GM12878 (cell line): Measurements from ENCODE around the gene MCOLN1. TPM values are rescaled to one million over a fixed set of nuclear protein-coding genes. Genes with fewer than 3 reads are reported as not detected.

Experiments used
- ATAC-seq: fragments of 200-7000 bp; cut with Tn5 transposase; 3 replicates; pipeline ENCODE4 v1.9.1; 2020; ENCODE audit warnings: mild to moderate bottlenecking, moderate library complexity
- BruUV-seq: library from RNA; stranded (reverse); fragments of 400-500 nt; replicated peaks from 2 replicates; lab custom pipeline; 2021; lab: Mats Ljungman, UMichigan
- CTCF ChIA-PET: fragments of 300-600 bp; sonication (Branson Sonifier 250); formaldehyde crosslinking; extraction: SDS; loops from one replicate; lab custom pipeline; 2021; ENCODE audit warnings: inconsistent platforms; lab: Yijun Ruan, JAX
- POLR2A ChIA-PET: fragments of 350-600 bp; formaldehyde crosslinking; extraction: SDS; loops from one replicate; lab custom pipeline; 2021; ENCODE audit warnings: inconsistent platforms; lab: Charles Lee
- RAD21 ChIA-PET: fragments of 300-600 bp; sonication (Branson Sonifier 250); formaldehyde crosslinking; loops from one replicate; lab custom pipeline; 2023; ENCODE audit warnings: antibody characterized with exemption; ENCODE audit not compliant: unreplicated experiment; lab: Charles Lee
- SMC1A ChIA-PET: fragments of 300-600 bp; sonication (Branson Sonifier 250); formaldehyde crosslinking; loops from one replicate; lab custom pipeline; 2023; ENCODE audit not compliant: unreplicated experiment, uncharacterized antibody; lab: Charles Lee
- DNase-seq: peaks from one replicate; pipeline ENCODE4 v3.0.0-alpha.2; 2011; ENCODE audit warnings: low read depth, low spot score
- FAIRE-seq: peaks from 3 replicates; lab custom pipeline; 2011; peaks lifted over from hg19 to GRCh38; lab: Jason Lieb, UNC
- H2AFZ ChIP-seq: 2 replicates; pipeline ENCODE4 v1.6.0; 2011; ENCODE audit warnings: low read depth, low read length, control low read depth; ENCODE audit not compliant: control insufficient read depth
- H3K27ac ChIP-seq: 2 replicates; pipeline ENCODE4 v1.5.1; 2011; ENCODE audit warnings: control low read depth; ENCODE audit not compliant: control insufficient read depth, insufficient read depth
- H3K27me3 ChIP-seq, 2 experiments: replicated peaks in 1 of 2; 2 replicates each; pipeline versions ENCODE4 v1.6.0 to v1.6.1; 2011; ENCODE audit warnings: low read length in 1 of 2; ENCODE audit not compliant: control insufficient read depth in 2 of 2, insufficient read depth in 2 of 2
- H3K36me3 ChIP-seq, 2 experiments: 2 replicates each; pipeline ENCODE4 v1.5.1; 2011; ENCODE audit warnings: low read length in 1 of 2; ENCODE audit not compliant: control insufficient read depth in 2 of 2, insufficient read depth in 2 of 2
- H3K4me1 ChIP-seq: 2 replicates; pipeline ENCODE4 v1.6.1; 2011; ENCODE audit warnings: mild to moderate bottlenecking, low read length, moderate library complexity, mixed read lengths; ENCODE audit not compliant: control insufficient read depth, insufficient read depth
- H3K4me2 ChIP-seq: 2 replicates; pipeline ENCODE4 v1.6.0; 2011; ENCODE audit warnings: control low read depth; ENCODE audit not compliant: control insufficient read depth, insufficient read depth
- H3K4me3 ChIP-seq: fragments of 200-600 bp; sonication (generic); 2 replicates; pipeline ENCODE4 v1.5.1; 2016
- H3K79me2 ChIP-seq: 2 replicates; pipeline ENCODE4 v1.6.0; 2011; ENCODE audit warnings: low read length; ENCODE audit not compliant: control insufficient read depth, insufficient read depth
- H3K9ac ChIP-seq: 2 replicates; pipeline ENCODE4 v1.8.0; 2011; ENCODE audit warnings: low read length, control low read depth, mixed read lengths; ENCODE audit not compliant: control insufficient read depth, insufficient read depth
- H3K9me3 ChIP-seq: replicated peaks from 3 replicates; pipeline ENCODE4 v1.5.1; 2011; ENCODE audit warnings: mild to moderate bottlenecking, low read length; ENCODE audit not compliant: control insufficient read depth, insufficient read depth
- H4K20me1 ChIP-seq: 2 replicates; pipeline ENCODE4 v1.6.0; 2011; ENCODE audit not compliant: control insufficient read depth, insufficient read depth
- HDAC2 ChIP-seq: fragments of 200-600 bp; sonication (generic); IDR thresholded peaks from 2 replicates; pipeline ENCODE4 v1.6.1; 2017
- PAX5 ChIP-seq: IDR thresholded peaks from 2 replicates; pipeline ENCODE4 v1.6.1; 2011; ENCODE audit warnings: low read depth, low read length, borderline replicate concordance
- SRF ChIP-seq, 2 experiments: IDR thresholded peaks; 2 replicates each; pipeline ENCODE4 v1.6.1; 2011; ENCODE audit warnings: low read depth in 2 of 2, low read length in 2 of 2, mild to moderate bottlenecking in 1 of 2, moderate library complexity in 1 of 2
- ZNF622 ChIP-seq: fragments of 450-650 bp; IDR thresholded peaks from 2 replicates; pipeline ENCODE4 v1.6.1; 2017; ENCODE audit warnings: mild to moderate bottlenecking, inconsistent platforms
- ZSCAN29 ChIP-seq: fragments of 450-650 bp; IDR thresholded peaks from 2 replicates; pipeline ENCODE4 v1.6.1; 2017; ENCODE audit warnings: mild to moderate bottlenecking, moderate library complexity
- WGBS: methylation state at CpG from one replicate; pipeline ENCODE4 v1.1.6; 2016; ENCODE audit warnings: low lambda C conversion rate; ENCODE audit not compliant: insufficient replicate concordance, insufficient coverage; ENCODE audit errors: missing lambda C conversion rate; 5-methylcytosine and 5-hydroxymethylcytosine counted together
- in situ Hi-C: fragments of 300-500 bp; cut with MboI; formaldehyde crosslinking; loops from 9 replicates; pipeline ENCODE4 v1.14.3; 2018; ENCODE audit warnings: mixed read lengths
- intact Hi-C: fragments of 100-400 bp; cut with micrococcal nuclease; formaldehyde crosslinking; loops from one replicate; pipeline ENCODE4 v1.14.2; 2022; ENCODE audit not compliant: unreplicated experiment
- polyA plus RNA-seq, 11 experiments: library from polyadenylated mRNA; depleted of rRNA in 4 of 11; unstranded in 6 of 11; stranded (reverse) in 5 of 11; fragments of >200 nt; fragmentation: Nextera tagmentation in 4 of 11; fragmentation: Illumina TruSeq in 1 of 11; extraction: Ambion mirVana in 4 of 11; extraction: Trizol in 1 of 11; gene quantifications; 1 replicate in 1 of 11; 2 replicates in 10 of 11; pipeline versions ENCODE4 v1.2.1 to v1.2.3, GENCODE V29; 2011 to 2016; ENCODE audit warnings: inconsistent platforms in 2 of 11, missing spikeins in 2 of 11, low read depth in 1 of 11
- total RNA-seq, 4 experiments: library from RNA; depleted of rRNA in 3 of 4; stranded (reverse); fragments of >200 nt in 3 of 4; fragmentation: Illumina TruSeq in 1 of 4; extraction: Trizol in 1 of 4; gene quantifications; 2 replicates each; pipeline versions ENCODE4 v1.2.1 to v1.2.3, GENCODE V29; 2013 to 2021
- TF ChIP-seq, protein P1 (sequence below): IDR thresholded peaks from 2 replicates; pipeline ENCODE4 v1.6.1; 2011; ENCODE audit warnings: mild to moderate bottlenecking, low read depth, low read length, moderate library complexity; ENCODE audit not compliant: insufficient replicate concordance
- TF ChIP-seq, protein P2 (sequence below): fragments of 450-650 bp; IDR thresholded peaks from 2 replicates; pipeline ENCODE4 v1.6.1; 2014; ENCODE audit warnings: mild to moderate bottlenecking
- TF ChIP-seq, protein P3 (sequence below): fragments of 450-650 bp; formaldehyde crosslinking; IDR thresholded peaks from 2 replicates; pipeline ENCODE4 v1.4.0; 2020; ENCODE audit warnings: mild to moderate bottlenecking, moderate library complexity
- TF ChIP-seq, protein P4 (sequence below): IDR thresholded peaks from 2 replicates; pipeline ENCODE4 v1.6.1; 2012; ENCODE audit warnings: improper control_type of control experiment, low read depth, low read length; ENCODE audit not compliant: insufficient replicate concordance
- TF ChIP-seq, protein P5 (sequence below): IDR thresholded peaks from 2 replicates; pipeline ENCODE4 v1.6.1; 2011; ENCODE audit warnings: low read depth, mild to moderate bottlenecking, low read length, moderate library complexity, borderline replicate concordance; ENCODE audit errors: extremely low read depth

MCOLN1 gene
- total and polyA plus RNA-seq, 10 of the 15 experiments (the other 5 are each of a cell fraction or from before 2014, with no cell fraction given) = 0.42 to 15.6 (median 4.9) TPM

DNA sequence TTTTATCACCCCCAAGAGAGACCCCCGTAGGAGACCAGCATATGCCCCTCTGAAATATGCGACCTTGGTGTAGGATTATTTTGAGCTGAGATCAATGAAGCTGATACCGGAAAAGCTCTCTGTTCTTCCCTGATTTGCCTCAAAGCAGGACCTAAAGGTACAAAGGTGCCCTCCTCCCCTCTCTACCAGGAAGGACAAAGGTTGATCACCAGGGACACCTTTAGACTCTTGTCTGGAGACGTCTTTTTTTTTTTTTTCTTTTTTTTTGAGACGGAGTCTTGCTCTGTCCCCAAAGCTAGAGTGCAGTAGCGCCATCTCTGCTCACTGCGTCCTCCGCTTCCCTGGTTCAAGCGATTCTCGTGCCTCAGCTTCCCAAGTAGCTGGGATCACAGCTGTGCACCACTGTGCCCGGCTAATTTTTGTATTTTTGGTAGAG lies 32.8 kb upstream of the MCOLN1 start:
- ChIA-PET RAD21 (no interaction called here), SMC1A (interaction anchor here (1.1 kb wide), 1 partner anchor 122 kb away, joined by 3 read pairs; no protein-coding TSS in a partner anchor), POLR2A (interaction anchor here (0.5 to 0.6 kb wide), 3 partner anchors 16 to 1245 kb away, joined by 3 to 10 read pairs (median 5); no protein-coding TSS in a partner anchor), CTCF (interaction anchor here (0.5 to 0.6 kb wide), 2 partner anchors 75 to 352 kb away, joined by 3 read pairs; no protein-coding TSS in a partner anchor)
- Histone ChIP-seq H2AFZ (peak overlapping the region; percentile 96; the same call in 1 of the 2 replicates), H3K9me3 (no peaks in the 10 kb centered on the region), H3K9ac (no peak overlapping the region), H3K4me2 (0 out of 2 replicates have a peak overlapping the region, but pooled peaks have one; percentile 82), H3K4me1 (no peaks in the 10 kb centered on the region; the same call in 1 of the 2 replicates), H3K79me2 (no peaks in the 10 kb centered on the region), H3K36me3 (no peaks in the 10 kb centered on the region), H3K27ac (no peak overlapping the region), H3K4me3 (no peak overlapping the region), H3K27me3 (no peaks in the 10 kb centered on the region), H4K20me1 (no peaks in the 10 kb centered on the region)
- peak; percentile 38 for FAIRE-seq
- 66% methylated on average over 11 of the region's 11 CpGs for WGBS
- ATAC-seq = no peak
- DNase-seq = no peak
- in situ Hi-C loops = no loop called here
- intact Hi-C loops = no loop called here
- no TSS peak for BruUV-seq
- TF ChIP-seq PAX5 (no peak), SRF (IDR thresholded peaks at IDR 0.05; ENCODE audit: low read depth in 2 of 2, low read length in 2 of 2) (no peak), ZNF622 (no peak), HDAC2 (no peak), ZSCAN29 (no peak)
- TF ChIP-seq, protein P1, sequence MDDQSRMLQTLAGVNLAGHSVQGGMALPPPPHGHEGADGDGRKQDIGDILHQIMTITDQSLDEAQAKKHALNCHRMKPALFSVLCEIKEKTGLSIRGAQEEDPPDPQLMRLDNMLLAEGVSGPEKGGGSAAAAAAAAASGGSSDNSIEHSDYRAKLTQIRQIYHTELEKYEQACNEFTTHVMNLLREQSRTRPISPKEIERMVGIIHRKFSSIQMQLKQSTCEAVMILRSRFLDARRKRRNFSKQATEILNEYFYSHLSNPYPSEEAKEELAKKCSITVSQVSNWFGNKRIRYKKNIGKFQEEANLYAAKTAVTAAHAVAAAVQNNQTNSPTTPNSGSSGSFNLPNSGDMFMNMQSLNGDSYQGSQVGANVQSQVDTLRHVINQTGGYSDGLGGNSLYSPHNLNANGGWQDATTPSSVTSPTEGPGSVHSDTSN = no peak
- TF ChIP-seq, protein P2, sequence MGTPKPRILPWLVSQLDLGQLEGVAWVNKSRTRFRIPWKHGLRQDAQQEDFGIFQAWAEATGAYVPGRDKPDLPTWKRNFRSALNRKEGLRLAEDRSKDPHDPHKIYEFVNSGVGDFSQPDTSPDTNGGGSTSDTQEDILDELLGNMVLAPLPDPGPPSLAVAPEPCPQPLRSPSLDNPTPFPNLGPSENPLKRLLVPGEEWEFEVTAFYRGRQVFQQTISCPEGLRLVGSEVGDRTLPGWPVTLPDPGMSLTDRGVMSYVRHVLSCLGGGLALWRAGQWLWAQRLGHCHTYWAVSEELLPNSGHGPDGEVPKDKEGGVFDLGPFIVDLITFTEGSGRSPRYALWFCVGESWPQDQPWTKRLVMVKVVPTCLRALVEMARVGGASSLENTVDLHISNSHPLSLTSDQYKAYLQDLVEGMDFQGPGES = no peak
- TF ChIP-seq, protein P3, sequence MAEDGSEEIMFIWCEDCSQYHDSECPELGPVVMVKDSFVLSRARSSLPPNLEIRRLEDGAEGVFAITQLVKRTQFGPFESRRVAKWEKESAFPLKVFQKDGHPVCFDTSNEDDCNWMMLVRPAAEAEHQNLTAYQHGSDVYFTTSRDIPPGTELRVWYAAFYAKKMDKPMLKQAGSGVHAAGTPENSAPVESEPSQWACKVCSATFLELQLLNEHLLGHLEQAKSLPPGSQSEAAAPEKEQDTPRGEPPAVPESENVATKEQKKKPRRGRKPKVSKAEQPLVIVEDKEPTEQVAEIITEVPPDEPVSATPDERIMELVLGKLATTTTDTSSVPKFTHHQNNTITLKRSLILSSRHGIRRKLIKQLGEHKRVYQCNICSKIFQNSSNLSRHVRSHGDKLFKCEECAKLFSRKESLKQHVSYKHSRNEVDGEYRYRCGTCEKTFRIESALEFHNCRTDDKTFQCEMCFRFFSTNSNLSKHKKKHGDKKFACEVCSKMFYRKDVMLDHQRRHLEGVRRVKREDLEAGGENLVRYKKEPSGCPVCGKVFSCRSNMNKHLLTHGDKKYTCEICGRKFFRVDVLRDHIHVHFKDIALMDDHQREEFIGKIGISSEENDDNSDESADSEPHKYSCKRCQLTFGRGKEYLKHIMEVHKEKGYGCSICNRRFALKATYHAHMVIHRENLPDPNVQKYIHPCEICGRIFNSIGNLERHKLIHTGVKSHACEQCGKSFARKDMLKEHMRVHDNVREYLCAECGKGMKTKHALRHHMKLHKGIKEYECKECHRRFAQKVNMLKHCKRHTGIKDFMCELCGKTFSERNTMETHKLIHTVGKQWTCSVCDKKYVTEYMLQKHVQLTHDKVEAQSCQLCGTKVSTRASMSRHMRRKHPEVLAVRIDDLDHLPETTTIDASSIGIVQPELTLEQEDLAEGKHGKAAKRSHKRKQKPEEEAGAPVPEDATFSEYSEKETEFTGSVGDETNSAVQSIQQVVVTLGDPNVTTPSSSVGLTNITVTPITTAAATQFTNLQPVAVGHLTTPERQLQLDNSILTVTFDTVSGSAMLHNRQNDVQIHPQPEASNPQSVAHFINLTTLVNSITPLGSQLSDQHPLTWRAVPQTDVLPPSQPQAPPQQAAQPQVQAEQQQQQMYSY (CRISPR knock-in tag) = no peak
- TF ChIP-seq, protein P4, sequence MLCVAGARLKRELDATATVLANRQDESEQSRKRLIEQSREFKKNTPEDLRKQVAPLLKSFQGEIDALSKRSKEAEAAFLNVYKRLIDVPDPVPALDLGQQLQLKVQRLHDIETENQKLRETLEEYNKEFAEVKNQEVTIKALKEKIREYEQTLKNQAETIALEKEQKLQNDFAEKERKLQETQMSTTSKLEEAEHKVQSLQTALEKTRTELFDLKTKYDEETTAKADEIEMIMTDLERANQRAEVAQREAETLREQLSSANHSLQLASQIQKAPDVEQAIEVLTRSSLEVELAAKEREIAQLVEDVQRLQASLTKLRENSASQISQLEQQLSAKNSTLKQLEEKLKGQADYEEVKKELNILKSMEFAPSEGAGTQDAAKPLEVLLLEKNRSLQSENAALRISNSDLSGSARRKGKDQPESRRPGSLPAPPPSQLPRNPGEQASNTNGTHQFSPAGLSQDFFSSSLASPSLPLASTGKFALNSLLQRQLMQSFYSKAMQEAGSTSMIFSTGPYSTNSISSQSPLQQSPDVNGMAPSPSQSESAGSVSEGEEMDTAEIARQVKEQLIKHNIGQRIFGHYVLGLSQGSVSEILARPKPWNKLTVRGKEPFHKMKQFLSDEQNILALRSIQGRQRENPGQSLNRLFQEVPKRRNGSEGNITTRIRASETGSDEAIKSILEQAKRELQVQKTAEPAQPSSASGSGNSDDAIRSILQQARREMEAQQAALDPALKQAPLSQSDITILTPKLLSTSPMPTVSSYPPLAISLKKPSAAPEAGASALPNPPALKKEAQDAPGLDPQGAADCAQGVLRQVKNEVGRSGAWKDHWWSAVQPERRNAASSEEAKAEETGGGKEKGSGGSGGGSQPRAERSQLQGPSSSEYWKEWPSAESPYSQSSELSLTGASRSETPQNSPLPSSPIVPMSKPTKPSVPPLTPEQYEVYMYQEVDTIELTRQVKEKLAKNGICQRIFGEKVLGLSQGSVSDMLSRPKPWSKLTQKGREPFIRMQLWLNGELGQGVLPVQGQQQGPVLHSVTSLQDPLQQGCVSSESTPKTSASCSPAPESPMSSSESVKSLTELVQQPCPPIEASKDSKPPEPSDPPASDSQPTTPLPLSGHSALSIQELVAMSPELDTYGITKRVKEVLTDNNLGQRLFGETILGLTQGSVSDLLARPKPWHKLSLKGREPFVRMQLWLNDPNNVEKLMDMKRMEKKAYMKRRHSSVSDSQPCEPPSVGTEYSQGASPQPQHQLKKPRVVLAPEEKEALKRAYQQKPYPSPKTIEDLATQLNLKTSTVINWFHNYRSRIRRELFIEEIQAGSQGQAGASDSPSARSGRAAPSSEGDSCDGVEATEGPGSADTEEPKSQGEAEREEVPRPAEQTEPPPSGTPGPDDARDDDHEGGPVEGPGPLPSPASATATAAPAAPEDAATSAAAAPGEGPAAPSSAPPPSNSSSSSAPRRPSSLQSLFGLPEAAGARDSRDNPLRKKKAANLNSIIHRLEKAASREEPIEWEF = no peak
- TF ChIP-seq, protein P5, sequence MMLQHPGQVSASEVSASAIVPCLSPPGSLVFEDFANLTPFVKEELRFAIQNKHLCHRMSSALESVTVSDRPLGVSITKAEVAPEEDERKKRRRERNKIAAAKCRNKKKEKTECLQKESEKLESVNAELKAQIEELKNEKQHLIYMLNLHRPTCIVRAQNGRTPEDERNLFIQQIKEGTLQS = no peak
